ENCODE results near the gene THAP8.

- TF ChIP-seq CTCF (IDR thresholded peaks at IDR 0.05) (no peak), POLR2AphosphoS5 (IDR thresholded peaks at IDR 0.05) (no peak), POLR2A (IDR thresholded peaks at IDR 0.05; ENCODE audit: low read depth) (no peak), EP300 (IDR thresholded peaks at IDR 0.05) (no peak)
Measured at GRCh38 chr19:36008336-36008978, 45.6 kb downstream of the THAP8 start, which contains the start of gene SYNE4.

All from esophagus muscularis mucosa (tissue), 4 donors.